Liver (tissue), 9 donors: ENCODE results near the gene PSMB7. TPM values are rescaled to one million over a fixed set of nuclear protein-coding genes. Genes with fewer than 3 reads are reported as not detected.

Experiments used
- DNase-seq: peaks from one replicate; pipeline ENCODE4 v3.0.0-alpha.2; 2017; ENCODE audit warnings: low spot score
- H3K27ac ChIP-seq, 2 donors: one replicate each; pipeline ENCODE4 v1.7.0; 2013; ENCODE audit warnings: inconsistent platforms in 2 of 2, low read length in 2 of 2, control low read depth in 1 of 2, low read depth in 1 of 2, mild to moderate bottlenecking in 1 of 2
- H3K27me3 ChIP-seq, 4 donors: one replicate each; pipeline versions ENCODE4 v1.6.1 to v1.7.0; 2013; ENCODE audit warnings: low read length in 3 of 4, inconsistent platforms in 1 of 4, mild to moderate bottlenecking in 1 of 4, moderate library complexity in 1 of 4; ENCODE audit not compliant: control insufficient read depth in 4 of 4, insufficient read depth in 4 of 4
- H3K36me3 ChIP-seq, 4 donors: one replicate each; pipeline versions ENCODE4 v1.6.1 to v1.7.0; 2013; ENCODE audit warnings: low read length in 3 of 4, mild to moderate bottlenecking in 3 of 4, low read depth in 1 of 4, moderate library complexity in 1 of 4; ENCODE audit not compliant: control insufficient read depth in 4 of 4, insufficient read depth in 3 of 4
- H3K4me1 ChIP-seq, 4 donors: one replicate each; pipeline versions ENCODE4 v1.6.1 to v1.7.0; 2013; ENCODE audit warnings: low read length in 3 of 4, mild to moderate bottlenecking in 3 of 4, moderate library complexity in 1 of 4; ENCODE audit not compliant: control insufficient read depth in 4 of 4, insufficient read depth in 4 of 4
- H3K4me3 ChIP-seq, 3 donors: one replicate each; pipeline versions ENCODE4 v1.6.1 to v1.7.0; 2013; ENCODE audit warnings: low read length in 3 of 3, control low read depth in 1 of 3, low read depth in 1 of 3, mild to moderate bottlenecking in 1 of 3
- H3K9ac ChIP-seq, 2 donors: one replicate each; pipeline ENCODE4 v1.7.0; 2013; ENCODE audit warnings: low read length in 2 of 2, mild to moderate bottlenecking in 2 of 2, moderate library complexity in 2 of 2, control low read depth in 1 of 2, low read depth in 1 of 2
- H3K9me3 ChIP-seq, 4 donors: one replicate each; pipeline versions ENCODE4 v1.6.1 to v1.7.0; 2013; ENCODE audit warnings: low read length in 3 of 4; ENCODE audit not compliant: control insufficient read depth in 4 of 4
- EGR1 ChIP-seq, 2 donors: IDR thresholded peaks; 2 replicates each; pipeline ENCODE4 v1.6.1; 2016 to 2018; ENCODE audit warnings: antibody characterized with exemption in 2 of 2, low read depth in 2 of 2
- FOXA1 ChIP-seq: IDR thresholded peaks from 2 replicates; pipeline ENCODE4 v1.6.1; 2016; ENCODE audit warnings: antibody characterized with exemption
- GABPA ChIP-seq, 2 donors: IDR thresholded peaks in 1 of 2; conservative IDR thresholded peaks in 1 of 2; 2 replicates each; pipeline ENCODE4 v1.6.1; 2016; ENCODE audit warnings: antibody characterized with exemption in 2 of 2, mild to moderate bottlenecking in 1 of 2, moderate library complexity in 1 of 2
- HNF4A ChIP-seq, 2 donors: conservative IDR thresholded peaks; 2 replicates each; pipeline ENCODE4 v1.6.1; 2016; ENCODE audit warnings: antibody characterized with exemption in 2 of 2, mild to moderate bottlenecking in 2 of 2
- HNF4G ChIP-seq: IDR thresholded peaks from 2 replicates; pipeline ENCODE4 v1.6.1; 2016; ENCODE audit warnings: antibody characterized with exemption
- JUND ChIP-seq, 2 donors: IDR thresholded peaks; 2 replicates each; pipeline ENCODE4 v1.6.1; 2016; ENCODE audit warnings: antibody characterized with exemption in 2 of 2
- NR2F2 ChIP-seq: IDR thresholded peaks from 2 replicates; pipeline ENCODE4 v1.6.1; 2016; ENCODE audit warnings: antibody characterized with exemption
- RAD21 ChIP-seq, 2 donors: IDR thresholded peaks; 2 replicates each; pipeline ENCODE4 v1.6.1; 2016; ENCODE audit warnings: antibody characterized with exemption in 2 of 2, mild to moderate bottlenecking in 2 of 2
- RXRA ChIP-seq, 2 donors: IDR thresholded peaks; 2 replicates each; pipeline ENCODE4 v1.6.1; 2017 to 2018; ENCODE audit warnings: antibody characterized with exemption in 2 of 2, mild to moderate bottlenecking in 1 of 2
- TAF1 ChIP-seq: conservative IDR thresholded peaks from 2 replicates; pipeline ENCODE4 v1.6.1; 2016; ENCODE audit warnings: antibody characterized with exemption, mild to moderate bottlenecking
- YY1 ChIP-seq: IDR thresholded peaks from 2 replicates; pipeline ENCODE4 v1.6.1; 2016; ENCODE audit warnings: antibody characterized with exemption, mild to moderate bottlenecking
- WGBS: extraction: QIAGEN DNeasy Blood & Tissue Kit; methylation state at CpG from one replicate; pipeline ENCODE4 v1.1.7; 2013; 5-methylcytosine and 5-hydroxymethylcytosine counted together
- polyA plus RNA-seq, 2 donors: library from polyadenylated mRNA; stranded (reverse) in 1 of 2; unstranded in 1 of 2; fragments of 200-250 nt in 1 of 2; fragments of >200 nt in 1 of 2; fragmentation: Nextera tagmentation in 1 of 2; extraction: Ambion mirVana in 1 of 2; gene quantifications; one replicate each; pipeline versions ENCODE4 v1.2.1 to v1.2.3, GENCODE V29; 2013 to 2015
- total RNA-seq, 2 donors: library from RNA; depleted of rRNA; stranded (reverse); fragments of >200 nt; gene quantifications; one replicate each; pipeline ENCODE4 v1.2.3, GENCODE V29; 2014
- TF ChIP-seq, protein P1 (sequence below): fragments of 150-350 bp; IDR thresholded peaks from 2 replicates; pipeline ENCODE4 v1.5.1; 2017; ENCODE audit warnings: improper control_type of control experiment, low read depth, low read length; ENCODE audit not compliant: missing input control
- TF ChIP-seq, protein P2 (sequence below): IDR thresholded peaks from 2 replicates; pipeline ENCODE4 v1.6.1; 2016; ENCODE audit warnings: antibody characterized with exemption, mild to moderate bottlenecking
- TF ChIP-seq, protein P3 (sequence below): IDR thresholded peaks from 2 replicates; pipeline ENCODE4 v1.6.1; 2016; ENCODE audit warnings: antibody characterized with exemption
- TF ChIP-seq, protein P4 (sequence below): IDR thresholded peaks from 2 replicates; pipeline ENCODE4 v1.6.1; 2016; ENCODE audit warnings: antibody characterized with exemption
- donor health status: healthy.
- donor health status: healthy.
- donor health status: healthy.
- donor health status: healthy.
- donor health status: healthy.

The PSMB7 gene
- total and polyA plus RNA-seq, 4 donors = 90.9 to 183 (median 134) TPM

DNA sequence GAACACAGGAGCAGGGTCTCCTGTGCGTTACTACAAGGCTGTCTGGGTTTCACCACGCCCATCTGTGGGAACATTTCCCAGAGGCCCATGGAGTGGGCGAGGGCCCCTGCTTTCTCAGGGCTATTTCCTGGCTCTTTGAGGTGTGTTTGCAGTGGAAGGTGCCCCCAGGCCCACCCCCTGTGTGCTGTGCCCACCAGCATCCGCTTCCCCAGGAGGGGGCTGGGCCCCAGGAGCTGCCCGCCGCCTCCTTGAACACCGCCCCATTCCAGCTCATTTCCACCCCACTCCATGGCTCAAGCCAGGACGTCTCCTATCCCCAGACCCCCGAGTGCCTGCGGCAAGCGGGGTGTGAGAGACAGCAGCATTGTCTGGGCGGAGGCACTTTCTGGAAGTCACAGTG lies 87.0 kb downstream of the PSMB7 start:
- Histone ChIP-seq H3K9ac (no peak overlapping the region), H3K4me1 (no peaks in the 10 kb centered on the region), H3K9me3 (no peaks in the 10 kb centered on the region), H3K4me3 (no peak overlapping the region), H3K27me3 (no peaks in the 10 kb centered on the region), H3K27ac (no peak overlapping the region), H3K36me3 (peaks cover 17 to 76% (median 44%) of the 10 kb centered on the region in 4 donors)
- WGBS = 97% methylated on average over 12 of the region's 12 CpGs
- TF ChIP-seq, protein P1, sequence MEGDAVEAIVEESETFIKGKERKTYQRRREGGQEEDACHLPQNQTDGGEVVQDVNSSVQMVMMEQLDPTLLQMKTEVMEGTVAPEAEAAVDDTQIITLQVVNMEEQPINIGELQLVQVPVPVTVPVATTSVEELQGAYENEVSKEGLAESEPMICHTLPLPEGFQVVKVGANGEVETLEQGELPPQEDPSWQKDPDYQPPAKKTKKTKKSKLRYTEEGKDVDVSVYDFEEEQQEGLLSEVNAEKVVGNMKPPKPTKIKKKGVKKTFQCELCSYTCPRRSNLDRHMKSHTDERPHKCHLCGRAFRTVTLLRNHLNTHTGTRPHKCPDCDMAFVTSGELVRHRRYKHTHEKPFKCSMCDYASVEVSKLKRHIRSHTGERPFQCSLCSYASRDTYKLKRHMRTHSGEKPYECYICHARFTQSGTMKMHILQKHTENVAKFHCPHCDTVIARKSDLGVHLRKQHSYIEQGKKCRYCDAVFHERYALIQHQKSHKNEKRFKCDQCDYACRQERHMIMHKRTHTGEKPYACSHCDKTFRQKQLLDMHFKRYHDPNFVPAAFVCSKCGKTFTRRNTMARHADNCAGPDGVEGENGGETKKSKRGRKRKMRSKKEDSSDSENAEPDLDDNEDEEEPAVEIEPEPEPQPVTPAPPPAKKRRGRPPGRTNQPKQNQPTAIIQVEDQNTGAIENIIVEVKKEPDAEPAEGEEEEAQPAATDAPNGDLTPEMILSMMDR = no peak
- TF ChIP-seq TAF1 (no peak), RAD21 (IDR thresholded peaks at IDR 0.05) (no peak), HNF4G (no peak), YY1 (no peak), NR2F2 (no peak), JUND (IDR thresholded peaks at IDR 0.05) (no peak), HNF4A (conservative IDR thresholded peaks at IDR 0.05) (no peak), EGR1 (IDR thresholded peaks at IDR 0.05; ENCODE audit: low read depth in 2 of 2) (no peak), GABPA (IDR thresholded peaks at IDR 0.05 in 1 of 2, conservative IDR thresholded peaks at IDR 0.05 in 1 of 2) (no peak), RXRA (IDR thresholded peaks at IDR 0.05) (no peak)
- TF ChIP-seq, protein P2, sequence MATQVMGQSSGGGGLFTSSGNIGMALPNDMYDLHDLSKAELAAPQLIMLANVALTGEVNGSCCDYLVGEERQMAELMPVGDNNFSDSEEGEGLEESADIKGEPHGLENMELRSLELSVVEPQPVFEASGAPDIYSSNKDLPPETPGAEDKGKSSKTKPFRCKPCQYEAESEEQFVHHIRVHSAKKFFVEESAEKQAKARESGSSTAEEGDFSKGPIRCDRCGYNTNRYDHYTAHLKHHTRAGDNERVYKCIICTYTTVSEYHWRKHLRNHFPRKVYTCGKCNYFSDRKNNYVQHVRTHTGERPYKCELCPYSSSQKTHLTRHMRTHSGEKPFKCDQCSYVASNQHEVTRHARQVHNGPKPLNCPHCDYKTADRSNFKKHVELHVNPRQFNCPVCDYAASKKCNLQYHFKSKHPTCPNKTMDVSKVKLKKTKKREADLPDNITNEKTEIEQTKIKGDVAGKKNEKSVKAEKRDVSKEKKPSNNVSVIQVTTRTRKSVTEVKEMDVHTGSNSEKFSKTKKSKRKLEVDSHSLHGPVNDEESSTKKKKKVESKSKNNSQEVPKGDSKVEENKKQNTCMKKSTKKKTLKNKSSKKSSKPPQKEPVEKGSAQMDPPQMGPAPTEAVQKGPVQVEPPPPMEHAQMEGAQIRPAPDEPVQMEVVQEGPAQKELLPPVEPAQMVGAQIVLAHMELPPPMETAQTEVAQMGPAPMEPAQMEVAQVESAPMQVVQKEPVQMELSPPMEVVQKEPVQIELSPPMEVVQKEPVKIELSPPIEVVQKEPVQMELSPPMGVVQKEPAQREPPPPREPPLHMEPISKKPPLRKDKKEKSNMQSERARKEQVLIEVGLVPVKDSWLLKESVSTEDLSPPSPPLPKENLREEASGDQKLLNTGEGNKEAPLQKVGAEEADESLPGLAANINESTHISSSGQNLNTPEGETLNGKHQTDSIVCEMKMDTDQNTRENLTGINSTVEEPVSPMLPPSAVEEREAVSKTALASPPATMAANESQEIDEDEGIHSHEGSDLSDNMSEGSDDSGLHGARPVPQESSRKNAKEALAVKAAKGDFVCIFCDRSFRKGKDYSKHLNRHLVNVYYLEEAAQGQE = no peak
- TF ChIP-seq, protein P3, sequence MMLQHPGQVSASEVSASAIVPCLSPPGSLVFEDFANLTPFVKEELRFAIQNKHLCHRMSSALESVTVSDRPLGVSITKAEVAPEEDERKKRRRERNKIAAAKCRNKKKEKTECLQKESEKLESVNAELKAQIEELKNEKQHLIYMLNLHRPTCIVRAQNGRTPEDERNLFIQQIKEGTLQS = no peak
- TF ChIP-seq, protein P4, sequence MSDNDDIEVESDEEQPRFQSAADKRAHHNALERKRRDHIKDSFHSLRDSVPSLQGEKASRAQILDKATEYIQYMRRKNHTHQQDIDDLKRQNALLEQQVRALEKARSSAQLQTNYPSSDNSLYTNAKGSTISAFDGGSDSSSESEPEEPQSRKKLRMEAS = no peak
- no peak for DNase-seq

DNA sequence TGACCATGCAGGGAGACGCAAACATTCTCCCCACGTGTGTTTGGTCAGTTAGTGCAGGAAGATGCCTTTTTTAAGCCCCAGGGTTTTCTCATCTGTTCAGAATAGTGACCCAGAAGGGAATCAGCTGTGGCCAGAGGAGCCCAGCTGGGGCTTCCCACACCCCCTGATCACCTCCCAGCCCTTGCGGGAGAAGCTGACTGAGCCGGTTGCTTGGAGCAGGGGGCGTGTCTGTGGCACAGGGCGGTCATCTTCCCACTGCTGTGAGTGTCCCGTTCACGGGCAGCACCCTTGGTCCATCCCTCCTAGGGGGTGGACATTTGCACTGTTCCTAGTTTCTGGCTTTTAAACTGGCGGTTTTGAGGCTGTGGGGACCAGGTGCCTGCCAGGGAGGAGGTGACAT lies 87.8 kb downstream of the PSMB7 start:
- no peak overlapping the region for H3K4me3 ChIP-seq
- 91% methylated on average over 9 of the region's 9 CpGs for WGBS
- DNase-seq = no peak
- H3K36me3 ChIP-seq = peaks cover 13 to 74% (median 41%) of the 10 kb centered on the region in 4 donors
- no peaks in the 10 kb centered on the region for H3K4me1 ChIP-seq
- H3K9me3 ChIP-seq = no peaks in the 10 kb centered on the region
- no peak overlapping the region for H3K9ac ChIP-seq
- TF ChIP-seq FOXA1 (no peak), HNF4A (conservative IDR thresholded peaks at IDR 0.05) (no peak), YY1 (no peak), RAD21 (IDR thresholded peaks at IDR 0.05) (no peak), EGR1 (IDR thresholded peaks at IDR 0.05; ENCODE audit: low read depth in 2 of 2) (no peak)
- TF ChIP-seq, protein P2 = no peak
- no peak overlapping the region for H3K27ac ChIP-seq
- H3K27me3 ChIP-seq = no peaks in the 10 kb centered on the region
